NCI-H2029 (cell line): Measurements from ENCODE around the gene COMMD10.
"Not testable (repeated sequence)": the region's sequence is repeated elsewhere in the genome, so short reads cannot be mapped to it uniquely, and the experiment has no call there.

ENCODE experiments used
- DNase-seq: peaks from one replicate; lab custom pipeline; 2025; lab: John Stamatoyannopoulos, UW

The COMMD10 gene

DNA sequence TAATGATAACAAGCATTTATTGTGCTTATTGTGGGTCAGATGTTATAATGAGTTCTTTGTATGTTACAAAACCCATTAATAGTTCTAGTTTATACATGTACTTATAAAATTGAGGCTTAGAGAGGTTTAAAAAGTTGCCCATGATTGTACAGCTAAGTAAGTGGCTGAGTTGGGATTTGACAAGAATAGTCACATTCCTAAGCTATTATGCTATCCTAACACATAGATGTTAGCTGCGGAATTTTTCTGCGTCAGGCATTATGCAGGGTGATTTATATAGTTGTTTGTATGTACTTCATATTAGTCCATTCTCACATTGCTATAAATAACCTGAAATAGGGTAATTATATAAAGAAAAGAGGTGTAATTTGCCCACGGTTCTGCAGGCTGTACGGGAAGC lies 12.5 kb downstream of the COMMD10 start:
- DNase-seq, result no peak

DNA sequence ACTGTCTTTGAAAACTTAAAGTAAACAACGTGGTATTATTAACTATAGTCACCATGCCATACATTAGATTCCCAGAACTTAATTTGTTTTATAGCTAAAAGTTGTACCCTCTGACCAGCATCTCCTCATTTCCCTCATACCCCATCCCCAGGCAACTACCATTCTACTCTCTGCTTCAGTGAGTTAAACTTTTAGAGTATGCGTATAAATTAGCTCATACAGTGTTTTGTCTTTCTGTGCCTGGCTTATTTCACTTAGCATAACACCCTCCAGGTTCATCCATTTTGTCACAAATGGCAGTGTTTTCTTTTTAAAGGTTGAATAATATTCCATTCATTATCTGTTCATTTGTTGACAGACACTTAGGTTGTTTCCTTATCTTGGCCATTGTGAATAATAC lies 14.2 kb downstream of the COMMD10 start:
- no peak for DNase-seq

DNA sequence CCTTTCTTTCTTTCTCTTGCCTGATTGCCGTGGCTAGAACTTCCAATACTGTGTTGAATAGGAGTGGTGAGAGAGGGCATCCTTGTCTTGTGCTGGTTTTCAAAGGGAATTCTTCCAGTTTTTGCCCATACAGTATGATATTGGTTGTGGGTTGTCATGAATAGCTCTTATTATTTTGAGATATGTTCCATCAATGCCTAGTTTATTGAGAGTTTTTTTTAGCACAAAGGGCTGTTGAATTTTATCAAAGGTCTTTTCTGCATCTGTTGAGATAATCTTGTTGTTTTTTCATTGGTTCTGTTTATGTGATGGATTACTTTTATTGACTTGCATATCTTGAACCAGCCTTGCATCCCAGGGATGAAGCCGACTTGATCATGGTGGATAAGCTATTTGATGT lies 20.1 kb downstream of the COMMD10 start:
- not testable (repeated sequence) for DNase-seq

DNA sequence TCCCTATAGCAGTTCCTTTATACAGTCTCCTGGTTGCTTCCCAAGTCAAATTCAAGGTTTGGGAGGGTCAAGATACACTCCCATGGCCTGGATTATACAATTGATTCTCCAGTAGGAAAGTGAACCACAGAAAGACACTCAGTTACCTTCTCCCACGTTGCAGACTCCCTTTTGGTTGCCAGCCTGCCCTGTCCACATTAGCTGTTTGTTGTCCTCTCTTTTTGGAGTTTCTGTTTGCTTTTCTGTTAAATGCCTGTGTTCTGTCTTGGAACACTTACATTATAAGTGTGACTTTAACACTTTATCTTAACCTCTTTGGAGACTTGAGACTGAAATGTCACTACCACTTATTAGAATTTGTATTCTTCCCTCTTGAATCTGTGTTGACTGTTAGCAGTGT lies 30.3 kb downstream of the COMMD10 start:
- no peak for DNase-seq

DNA sequence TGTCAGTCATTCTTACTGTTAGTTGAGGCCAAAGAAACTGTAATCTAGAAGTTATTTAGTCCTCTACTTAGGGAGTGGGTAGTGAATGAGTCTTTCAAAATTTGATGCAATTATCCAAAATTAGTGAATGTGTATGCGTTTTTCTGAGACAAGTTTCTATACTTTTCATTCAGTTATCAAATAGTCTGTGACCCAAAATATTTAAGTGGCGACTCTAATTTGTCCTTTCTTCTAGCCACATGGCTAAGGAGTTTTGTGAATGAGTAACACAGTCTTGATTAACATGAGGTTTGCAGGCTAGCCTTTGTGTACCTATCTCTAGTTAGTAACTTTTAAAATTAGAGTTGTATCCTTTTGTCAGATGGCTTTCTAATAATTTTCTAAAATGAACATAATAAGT lies 45.6 kb downstream of the COMMD10 start:
- DNase-seq, result no peak

DNA sequence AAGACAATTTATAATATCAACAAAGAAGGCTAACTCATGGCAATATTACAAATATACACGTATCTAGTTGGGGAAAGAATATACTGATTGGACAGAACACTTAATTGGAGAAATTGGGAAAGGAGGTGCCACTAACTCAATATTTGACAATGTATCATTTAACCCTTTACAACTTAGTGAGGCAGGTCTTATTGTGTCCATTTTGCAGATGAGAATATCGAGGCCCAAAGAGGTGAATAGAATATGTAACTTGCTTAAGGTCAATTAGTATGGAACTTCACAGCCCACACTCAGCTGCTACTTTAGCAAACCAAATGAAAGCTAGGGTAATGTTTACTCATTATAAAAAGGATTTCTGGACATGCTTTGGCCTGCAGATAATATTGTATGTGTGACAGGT lies 46.2 kb downstream of the COMMD10 start:
- no peak for DNase-seq

DNA sequence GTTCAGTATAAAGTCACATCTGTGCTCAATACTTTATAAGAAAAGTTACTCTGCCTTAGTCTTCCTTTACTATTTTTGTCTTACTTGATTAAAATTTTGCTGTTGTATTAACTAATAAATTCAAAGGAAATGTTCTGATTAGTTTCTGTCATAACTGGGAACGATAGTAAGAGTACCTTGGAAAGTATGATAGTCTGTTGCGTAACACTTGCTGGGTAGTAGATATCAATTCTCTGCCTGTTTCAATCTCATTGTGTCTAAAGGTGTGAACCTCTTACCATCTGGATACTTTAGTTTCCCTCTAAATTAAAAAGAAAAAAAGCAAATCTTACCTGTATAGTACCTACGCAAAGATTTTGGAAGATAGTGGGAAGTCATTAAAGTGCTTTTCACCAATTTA lies 48.5 kb downstream of the COMMD10 start:
- DNase-seq, result no peak

DNA sequence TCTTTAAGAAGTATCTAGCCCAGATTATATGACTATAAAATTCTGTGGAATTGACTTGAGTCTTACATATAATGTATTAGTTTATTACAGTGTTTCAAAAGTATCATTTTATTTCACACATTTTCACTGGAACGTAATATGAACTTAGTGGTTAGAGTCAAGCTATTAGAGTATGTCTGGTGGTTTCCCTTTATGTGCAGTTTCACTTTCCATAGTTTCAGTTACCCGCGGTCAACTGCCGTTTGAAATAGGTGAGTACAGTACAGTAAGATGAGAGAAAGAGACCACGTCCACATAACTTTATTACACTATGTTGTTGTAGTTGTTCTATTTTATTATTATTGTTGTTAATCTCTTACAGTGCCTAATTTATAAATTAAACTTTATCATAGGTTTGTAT lies 50.5 kb downstream of the COMMD10 start:
- no peak for DNase-seq

DNA sequence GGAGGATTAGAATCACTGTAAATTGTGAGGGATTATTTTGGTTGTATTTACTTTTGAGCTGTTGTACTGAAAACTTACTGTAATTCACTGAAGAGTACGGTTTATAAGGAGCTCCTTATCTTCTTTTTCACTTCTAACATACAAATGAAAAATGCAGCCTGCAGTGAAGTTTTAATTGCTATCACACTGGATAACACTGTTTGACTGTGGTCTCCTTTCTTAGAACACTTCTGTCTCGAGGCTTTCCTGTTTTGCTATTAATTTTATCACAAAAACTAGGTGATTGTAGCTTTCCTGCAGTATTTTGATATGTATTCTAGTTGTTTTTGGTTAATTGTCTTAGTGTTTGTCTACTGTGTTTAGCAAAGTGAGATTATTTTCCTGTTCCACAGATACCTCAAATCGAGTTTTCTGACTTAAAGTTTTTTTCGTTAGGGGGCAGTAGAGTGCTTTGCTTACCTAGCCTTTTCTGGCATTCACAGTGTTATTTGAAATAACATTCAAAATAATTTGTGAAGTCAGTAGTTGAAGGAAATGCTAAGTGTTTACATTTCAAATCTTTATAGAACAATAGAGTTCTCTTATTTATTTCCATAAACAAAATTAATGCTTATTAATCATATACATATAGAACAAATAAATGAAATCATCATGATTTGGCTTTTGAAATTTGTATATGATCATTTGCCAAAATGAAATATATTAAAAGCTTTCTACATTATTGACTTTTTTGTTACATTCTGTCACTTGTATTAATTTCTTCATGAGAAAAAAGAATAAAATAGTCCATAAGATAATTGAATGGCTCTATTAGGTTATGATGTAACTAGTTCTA lies 52.9 kb downstream of the COMMD10 start:
- DNase-seq, result peak; percentile 33

DNA sequence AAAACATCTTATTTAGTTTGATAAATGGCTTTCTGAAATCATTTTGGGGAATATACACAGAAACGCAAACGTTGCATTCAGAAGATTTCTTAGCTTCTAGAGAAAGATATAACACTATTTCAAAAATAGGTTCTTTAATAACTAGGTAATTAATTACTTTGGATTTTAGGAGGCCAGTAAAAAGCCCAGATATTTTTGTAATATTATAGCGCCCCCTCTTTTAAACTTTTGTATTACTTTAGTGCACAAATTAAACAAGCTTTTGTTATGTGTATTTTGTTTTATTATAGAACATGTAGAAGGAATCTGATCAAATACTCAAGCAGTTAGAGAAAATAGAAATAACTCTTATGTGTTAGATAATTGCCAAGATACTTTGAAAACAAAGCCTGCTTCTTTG lies 57.7 kb downstream of the COMMD10 start:
- no peak for DNase-seq

DNA sequence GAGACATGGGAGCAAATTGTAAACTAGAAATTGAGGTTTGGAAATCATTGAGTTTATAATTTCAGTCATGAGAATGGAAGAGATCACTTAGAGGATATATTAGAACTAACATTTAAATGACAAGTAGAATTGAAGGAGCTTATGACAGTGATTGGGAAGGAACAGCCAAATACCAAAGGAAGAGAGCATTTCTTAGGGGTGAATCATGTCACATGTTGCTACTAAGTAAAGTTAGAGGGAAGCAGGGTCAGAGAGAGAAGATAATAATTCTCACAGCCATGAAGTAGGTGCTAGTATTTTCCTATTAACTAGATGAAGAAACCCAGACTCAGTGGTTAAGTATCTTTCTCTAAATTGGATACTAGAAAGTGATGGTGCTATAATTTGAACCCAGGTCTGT lies 59.3 kb downstream of the COMMD10 start:
- DNase-seq, result no peak

DNA sequence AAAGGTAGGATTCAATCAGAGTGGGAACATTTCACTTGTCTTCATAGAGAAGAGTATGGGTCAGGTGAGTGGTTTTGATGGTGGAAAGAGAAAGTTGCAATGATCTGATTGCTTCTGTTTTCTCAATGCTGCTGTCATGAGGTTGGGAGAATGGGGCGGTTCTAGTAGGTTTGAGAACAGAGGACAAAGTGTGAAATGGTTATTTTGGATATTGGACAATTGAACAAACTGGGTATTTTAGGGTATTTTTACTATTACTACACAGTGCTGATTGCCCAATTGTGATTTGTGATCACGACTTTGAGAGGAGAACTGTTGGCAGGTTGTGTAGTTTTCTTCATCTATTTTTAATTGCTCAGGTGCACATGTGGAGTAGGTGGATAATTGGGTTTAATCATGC lies 60.2 kb downstream of the COMMD10 start:
- DNase-seq, result no peak

DNA sequence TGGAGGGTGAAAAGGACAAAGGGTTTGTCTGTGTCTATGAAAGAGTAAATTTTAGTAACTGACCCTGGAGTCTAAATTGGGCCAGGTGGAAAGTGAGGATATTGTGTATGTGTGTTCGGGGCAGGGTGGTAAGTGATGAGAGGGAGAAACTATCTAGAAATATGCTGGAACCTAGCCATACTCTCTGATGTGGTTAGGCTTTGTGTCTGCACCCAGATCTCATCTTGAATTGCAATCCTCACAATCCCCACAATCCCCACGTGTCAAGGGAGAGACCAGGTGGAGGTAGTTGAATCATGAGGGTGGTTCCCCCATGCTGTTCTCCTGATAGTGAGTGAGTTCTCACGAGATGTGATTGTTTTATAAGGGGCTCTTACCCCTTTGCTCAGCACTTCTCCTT lies 60.6 kb downstream of the COMMD10 start:
- DNase-seq, result no peak

DNA sequence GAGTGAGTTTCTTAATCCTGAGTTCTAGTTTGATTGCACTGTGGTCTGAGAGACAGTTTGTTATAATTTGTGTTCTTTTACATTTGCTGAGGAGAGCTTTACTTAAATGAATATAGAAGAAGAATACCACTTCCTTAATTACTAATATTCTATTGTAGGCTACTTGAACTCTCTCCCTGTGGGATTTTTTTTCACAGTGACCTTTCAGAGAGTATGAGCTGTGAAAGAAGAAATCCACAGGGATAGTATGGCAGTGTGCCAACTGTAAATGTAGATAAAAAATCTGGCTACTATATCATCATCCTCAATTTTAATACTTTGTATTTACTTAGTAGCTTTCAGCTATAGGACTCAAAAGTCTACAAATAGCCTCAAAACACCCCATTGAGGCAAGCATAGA lies 67.3 kb downstream of the COMMD10 start:
- DNase-seq, result no peak

DNA sequence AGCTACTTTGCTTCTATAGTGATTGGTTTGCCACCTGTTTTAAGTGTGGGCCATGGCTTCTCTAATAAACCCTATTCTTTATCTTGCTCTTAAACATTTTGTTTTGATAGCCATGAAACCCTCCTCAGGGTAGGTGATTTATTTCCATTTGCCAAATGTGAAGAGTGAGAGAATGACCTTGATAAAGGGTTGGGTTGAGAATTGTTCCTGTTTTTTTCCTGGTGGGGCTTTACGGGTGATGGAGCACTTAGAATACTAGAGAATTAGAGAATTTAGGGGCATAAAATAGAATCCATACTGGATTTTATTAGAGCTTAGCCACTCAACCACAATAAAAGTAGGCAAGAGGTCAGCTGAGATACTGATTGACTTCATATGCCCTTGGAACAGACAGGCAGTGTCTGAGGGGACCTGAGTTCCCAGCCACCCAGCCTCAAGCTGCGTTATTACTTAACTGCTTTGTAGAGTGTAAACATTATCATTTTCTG lies 68.9 kb downstream of the COMMD10 start:
- DNase-seq, result no peak

DNA sequence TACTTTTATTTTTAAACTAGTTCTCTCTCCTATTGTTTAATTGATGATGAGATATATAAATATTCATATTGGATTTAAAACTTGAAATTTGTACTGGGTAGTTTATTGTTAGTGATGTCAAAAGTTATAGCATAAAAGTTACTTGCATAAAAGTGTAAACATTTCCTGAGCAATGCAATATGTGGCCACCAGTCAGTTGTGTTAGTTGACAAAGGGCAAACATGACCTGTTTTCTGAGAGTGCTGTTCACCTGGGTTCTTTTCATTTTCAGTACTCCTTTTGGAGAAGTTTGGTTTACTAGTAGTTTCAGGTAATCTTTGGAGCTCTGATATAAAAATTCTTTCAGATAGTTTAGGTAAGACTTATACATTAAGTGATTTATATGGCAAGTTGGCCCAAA lies 69.4 kb downstream of the COMMD10 start:
- DNase-seq, result no peak

DNA sequence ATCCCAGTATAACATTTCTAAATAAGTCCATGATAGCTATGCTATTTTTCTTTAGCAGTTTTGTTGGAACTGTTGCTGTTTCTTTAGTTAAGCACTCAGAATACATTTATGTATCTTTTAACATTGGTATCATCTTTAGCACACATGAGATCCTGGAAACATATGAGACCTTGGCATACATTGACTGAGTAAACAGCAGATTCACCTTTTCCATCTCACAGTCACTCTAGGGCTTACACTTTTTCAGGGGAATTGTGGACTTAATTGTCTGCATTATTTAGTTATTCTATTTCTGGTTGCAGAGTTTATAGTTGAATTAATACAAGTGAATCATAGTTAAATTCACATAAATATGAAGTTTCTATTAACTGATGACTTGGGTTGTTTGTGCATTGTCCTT lies 70.1 kb downstream of the COMMD10 start:
- DNase-seq, result no peak

DNA sequence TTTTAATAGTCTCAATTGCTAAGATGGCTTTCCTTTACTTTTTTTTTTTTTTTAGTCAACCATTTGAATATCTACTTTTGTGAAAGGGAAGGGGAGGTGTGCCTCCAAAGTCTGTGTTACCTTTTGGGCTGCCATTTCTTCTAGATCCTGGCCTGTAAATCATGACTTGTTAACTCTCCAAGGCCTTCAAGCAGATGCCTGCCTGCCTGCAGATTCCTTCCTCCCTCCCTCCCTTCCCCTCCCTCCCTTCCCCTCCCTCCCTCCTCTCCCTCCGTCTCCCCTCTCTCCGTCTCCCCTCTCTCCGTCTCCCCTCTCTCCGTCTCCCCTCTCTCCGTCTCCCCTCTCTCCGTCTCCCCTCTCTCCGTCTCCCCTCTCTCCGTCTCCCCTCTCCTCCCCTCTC lies 73.1 kb downstream of the COMMD10 start:
- DNase-seq, result no peak

DNA sequence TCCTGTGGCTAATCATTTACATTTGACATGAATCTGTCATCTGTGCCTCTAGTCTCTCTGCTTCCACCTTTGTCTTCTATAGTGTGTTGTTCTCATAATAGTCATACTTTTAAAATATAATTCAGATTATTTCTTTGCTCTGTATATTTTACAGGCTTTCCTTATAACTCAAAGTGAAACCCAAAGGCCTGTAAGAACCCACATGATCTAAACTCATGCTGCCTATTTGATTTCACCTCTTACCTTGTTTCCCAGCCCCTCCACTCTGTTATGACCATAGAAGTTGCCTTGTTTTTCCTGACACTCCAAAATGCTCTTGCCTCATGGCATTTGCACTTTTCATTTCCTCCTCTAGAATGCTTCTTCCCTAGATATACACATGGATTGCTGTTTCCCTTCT lies 74.2 kb downstream of the COMMD10 start:
- no peak for DNase-seq

DNA sequence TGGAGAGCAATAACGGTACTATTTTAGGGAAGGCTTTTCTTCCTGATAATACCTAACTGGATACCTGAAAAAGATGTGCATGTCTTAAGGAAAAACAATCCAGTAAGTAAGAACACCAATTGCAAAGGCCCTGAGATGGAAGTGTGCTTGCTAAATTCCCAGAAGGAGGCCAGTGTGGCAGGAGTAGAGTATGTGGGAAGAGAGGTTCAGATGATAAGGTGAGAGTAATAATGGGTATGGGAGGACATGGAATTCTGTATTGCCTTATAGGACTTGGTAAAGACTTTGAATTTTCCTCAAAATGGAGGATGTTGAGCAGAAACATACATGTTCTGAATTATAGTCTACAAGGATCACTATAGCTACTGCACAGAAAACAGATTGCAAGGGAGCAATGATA lies 89.3 kb downstream of the COMMD10 start:
- no peak for DNase-seq

DNA sequence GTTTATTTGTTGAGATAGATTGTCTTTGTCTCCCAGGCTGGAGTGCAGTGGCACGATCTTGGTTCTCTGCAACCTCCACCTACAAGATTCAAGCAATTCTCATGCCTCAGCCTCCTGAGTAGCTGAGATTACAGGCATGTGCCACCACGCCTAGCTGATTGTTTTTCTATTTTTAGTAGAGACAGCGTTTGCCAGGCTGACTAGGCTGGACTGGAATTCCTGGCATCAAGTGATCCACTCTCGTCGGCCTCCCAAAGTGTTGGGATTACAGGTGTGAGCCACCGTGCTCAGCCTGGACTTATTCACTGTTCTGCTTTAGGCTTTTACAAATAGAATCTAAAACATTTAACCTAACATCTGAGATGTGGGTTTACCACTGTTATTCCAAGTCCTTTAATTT lies 91.3 kb downstream of the COMMD10 start:
- no peak for DNase-seq

DNA sequence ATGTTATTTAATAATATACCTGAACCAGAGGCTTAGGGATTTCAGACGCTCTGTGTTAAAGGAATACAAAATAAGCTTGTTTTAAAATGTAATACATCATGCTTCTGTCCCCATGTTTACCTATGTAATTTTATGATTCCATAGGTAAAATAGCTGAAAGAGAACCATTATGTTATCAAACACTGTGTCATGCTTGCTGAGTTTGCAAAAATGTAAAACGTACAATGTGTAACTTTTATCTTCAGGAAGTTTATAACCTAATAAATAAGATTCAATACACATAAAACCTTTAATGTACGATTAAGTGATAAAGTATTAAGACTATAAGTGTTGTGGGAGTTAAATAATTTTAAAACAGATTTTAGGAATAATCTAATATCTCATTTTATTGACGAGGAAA lies 94.1 kb downstream of the COMMD10 start:
- no peak for DNase-seq

DNA sequence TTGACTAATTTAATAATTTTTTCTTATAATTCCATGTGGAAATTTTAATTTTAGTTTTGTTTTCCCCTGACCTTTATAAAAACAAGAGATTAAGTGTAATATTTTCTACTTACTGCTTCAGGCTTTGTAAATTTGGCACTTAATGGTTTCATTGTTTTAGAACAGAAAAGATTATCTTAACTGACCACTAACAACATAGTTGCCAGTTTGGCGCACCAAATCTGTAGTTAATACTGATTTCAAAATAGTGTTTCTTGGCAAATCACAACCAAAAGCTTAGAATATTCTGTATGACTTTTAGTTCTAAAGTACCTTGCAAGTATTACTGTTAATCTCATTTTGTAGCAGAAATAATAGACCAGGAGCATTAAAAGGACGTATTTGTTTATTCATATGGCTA lies 124.3 kb downstream of the COMMD10 start:
- DNase-seq, result no peak

DNA sequence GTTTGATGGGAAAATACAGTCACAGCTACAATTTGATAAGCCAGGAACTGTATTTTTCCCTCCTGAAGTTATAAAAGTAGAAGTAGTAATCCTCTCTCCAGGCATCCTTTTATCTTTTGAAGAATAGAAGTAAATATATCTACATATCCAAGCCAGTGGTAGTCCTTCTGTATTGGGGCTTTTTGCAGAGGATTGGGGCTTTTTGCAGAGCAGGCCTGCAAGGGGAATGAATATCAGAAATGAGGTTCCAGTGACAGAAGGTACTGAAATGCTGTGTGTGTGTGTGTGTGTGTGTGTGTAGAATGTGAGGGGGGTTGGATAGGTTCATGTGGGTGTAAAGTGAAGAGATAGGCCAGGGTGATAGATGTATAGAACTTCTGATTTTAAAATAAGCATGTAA lies 127.4 kb downstream of the COMMD10 start:
- DNase-seq, result no peak
